NCI-H460 (cell line): ENCODE measurements around the gene ERICH6. TPM values are rescaled to one million over a fixed set of nuclear protein-coding genes. Genes with fewer than 3 reads are reported as not detected.

ENCODE experiments used
- DNase-seq: peaks from one replicate; pipeline ENCODE4 v3.0.0-alpha.2; 2016; ENCODE audit warnings: low read depth; ENCODE audit errors: extremely low read depth
- total RNA-seq: library from RNA; depleted of rRNA; stranded (reverse); fragments of >200 nt; shearing (Covaris generic); gene quantifications from 2 replicates; pipeline ENCODE4 v1.2.3, GENCODE V29; 2014

The ERICH6 gene
- total RNA-seq, 1 experiment from 2014 or later: not detected

- DNase-seq: no peak
Observed at GRCh38 chr3:150691414-150692040, 12.2 kb downstream of the ERICH6 start.

DNA sequence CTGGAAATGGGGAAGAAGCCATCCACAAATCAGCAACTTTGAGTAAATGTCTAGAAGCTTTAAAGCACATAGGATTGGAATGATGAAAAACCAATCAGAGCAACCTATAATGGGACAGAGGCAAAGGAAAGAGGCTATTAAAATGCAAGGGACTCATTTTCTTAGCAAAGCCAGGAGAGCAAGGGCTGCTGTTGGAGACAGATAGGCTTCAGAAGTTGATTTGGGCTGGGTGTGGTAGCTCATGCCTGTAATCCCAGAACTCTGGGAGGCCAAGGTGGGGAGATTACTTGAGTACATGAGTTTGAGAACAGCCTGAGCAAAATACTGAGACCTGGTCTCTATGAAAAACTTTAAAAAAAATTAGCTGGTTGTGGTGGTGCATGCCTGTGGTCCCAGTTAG, 16.1 kb downstream of the ERICH6 start:
- no peak for DNase-seq

DNA sequence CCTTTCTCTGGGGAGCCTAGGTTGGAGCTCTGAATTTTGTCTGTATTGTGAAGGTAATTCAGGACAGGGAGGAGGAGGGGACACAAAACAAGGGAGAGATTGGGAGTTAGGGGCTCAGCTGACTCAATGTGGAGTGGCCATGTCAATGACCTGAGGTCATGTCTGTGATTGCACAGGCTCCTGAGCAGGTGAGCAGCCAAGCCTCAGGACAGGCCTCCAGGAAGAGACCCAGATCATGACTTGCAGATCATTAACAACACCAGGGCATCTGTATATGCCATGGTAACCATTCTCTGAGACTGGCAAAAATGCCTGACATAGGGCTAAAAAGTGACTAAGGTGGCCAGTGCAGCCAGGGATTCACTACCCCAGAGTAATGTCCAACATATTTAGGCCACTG, 20.9 kb downstream of the ERICH6 start:
- no peak for DNase-seq

- no peak for DNase-seq
Observed at GRCh38 chr3:150682279-150682678, 21.4 kb downstream of the ERICH6 start.

DNA sequence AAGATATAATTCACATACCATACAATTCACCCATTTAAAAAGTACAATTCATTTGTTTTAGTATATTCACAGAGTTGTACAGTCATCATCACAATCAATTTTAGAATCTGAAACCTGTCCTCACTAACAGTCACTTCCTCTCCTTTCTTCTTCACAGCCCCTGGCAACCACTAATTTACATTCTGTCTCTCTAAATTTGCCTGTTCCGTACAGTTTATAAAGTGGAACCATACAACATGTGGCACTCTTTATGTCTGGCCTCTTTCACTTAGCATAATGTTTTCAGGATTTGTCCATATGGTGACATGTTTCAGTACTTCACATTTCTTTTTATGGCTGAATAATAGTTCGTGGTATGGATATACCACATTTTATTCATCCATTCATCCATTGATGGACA, 22.7 kb downstream of the ERICH6 start:
- no peak for DNase-seq

DNA sequence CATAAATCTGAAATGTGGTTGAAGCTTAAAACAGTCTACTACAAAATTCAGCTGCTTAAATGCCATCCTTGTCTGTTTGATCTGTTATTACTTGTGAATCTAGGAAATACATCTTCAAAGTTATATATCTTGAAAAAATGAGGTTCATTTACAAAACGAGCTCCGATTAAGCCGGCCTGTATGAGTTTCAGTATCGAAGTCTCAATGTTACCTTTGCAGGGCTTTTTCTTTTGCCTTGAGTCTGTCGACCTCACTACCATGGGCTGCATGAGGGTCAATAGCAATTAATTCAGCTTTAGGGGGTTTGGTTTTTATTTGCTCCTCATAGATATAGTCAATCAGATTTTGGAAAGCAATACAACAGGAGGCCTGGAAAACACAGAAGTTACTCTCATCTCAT, 23.2 kb downstream of the ERICH6 start:
- no peak for DNase-seq

GRCh38 chr3:150675587-150675986, 28.1 kb downstream of the ERICH6 start:
- no peak for DNase-seq

DNA sequence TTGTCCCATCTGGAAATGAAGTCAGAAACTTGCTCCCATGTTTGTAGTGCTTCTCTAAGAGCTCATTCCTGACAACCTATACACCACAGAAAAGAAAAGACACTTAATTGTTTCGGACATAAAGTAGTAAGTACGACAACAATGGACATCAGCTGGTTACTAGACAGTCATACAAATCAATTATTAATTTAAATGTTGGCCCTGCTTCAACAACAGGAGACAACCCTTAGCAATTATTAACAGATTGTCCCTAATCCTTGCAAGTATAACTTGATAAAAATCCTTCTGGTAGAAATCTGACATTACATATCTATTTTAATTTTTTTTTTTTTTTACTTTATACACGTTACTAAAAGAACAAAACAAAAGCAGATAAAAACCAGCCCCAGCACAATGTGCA, 29.8 kb downstream of the ERICH6 start:
- no peak for DNase-seq

- DNase-seq: no peak
Observed at GRCh38 chr3:150666167-150666566, 37.6 kb downstream of the ERICH6 start.

GRCh38 chr3:150663461-150663860, 40.3 kb downstream of the ERICH6 start:
- DNase-seq: no peak

DNA sequence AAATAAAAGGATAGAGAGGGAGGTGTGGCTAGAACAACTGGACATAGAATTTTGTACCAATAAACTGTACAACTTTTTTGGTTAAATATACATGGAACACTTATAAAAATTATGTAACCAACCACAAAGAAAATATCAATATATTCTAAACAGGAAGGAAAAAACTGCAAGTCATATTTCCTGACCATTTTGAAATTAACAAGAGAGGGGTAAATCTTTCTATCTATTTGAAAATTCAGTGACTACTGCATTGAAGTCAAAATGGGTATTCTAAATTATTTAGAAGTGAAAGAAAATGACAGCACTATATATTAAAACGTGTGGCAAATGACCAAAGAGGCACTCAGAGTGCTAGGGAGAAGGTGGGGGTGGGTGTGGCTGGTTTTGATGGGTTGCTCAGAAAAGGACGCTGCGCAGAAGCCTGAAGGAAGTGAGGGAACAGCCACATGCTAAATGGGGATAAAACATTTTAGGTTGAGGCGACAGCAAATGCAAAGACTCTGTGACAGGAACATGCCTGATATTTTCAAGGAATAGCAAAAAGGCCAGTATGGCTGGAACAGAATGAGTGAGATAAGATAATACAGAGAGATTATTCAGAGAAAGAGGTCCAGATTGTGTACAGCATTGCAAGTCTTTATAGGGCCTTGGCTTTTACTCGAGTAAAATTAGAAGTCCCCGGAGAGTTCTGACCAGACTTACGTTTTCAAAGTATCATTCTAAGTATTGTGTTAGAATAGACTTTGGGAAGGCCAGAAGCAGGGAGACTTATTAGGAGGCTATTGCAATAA, 41.1 kb downstream of the ERICH6 start:
- DNase-seq: no peak

GRCh38 chr3:150656316-150656715, 47.4 kb downstream of the ERICH6 start:
- DNase-seq: no peak

GRCh38 chr3:150653110-150653561, 50.6 kb downstream of the ERICH6 start:
- DNase-seq: no peak

DNA sequence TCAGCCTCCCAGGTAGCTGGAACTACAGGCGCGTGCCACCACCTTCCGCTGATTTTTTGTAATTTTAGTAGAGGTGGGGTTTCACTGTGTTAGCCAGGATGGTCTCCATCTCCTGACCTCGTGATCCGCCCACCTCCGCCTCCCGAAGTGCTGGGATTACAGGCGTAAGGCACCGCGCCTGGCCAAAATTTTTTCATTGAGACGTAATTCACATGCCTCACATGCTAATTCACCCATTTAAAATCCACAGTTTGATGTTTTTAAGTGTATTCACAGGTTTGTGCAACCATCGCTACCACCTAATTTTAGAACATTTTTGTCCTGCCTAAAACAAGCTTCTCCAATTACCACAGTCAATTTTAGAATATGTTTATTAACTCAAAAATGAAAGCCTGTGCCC, 63.5 kb downstream of the ERICH6 start:
- no peak for DNase-seq

GRCh38 chr3:150639262-150639661, 64.5 kb downstream of the ERICH6 start:
- no peak for DNase-seq

GRCh38 chr3:150636258-150636657, 67.5 kb downstream of the ERICH6 start:
- DNase-seq: no peak

DNA sequence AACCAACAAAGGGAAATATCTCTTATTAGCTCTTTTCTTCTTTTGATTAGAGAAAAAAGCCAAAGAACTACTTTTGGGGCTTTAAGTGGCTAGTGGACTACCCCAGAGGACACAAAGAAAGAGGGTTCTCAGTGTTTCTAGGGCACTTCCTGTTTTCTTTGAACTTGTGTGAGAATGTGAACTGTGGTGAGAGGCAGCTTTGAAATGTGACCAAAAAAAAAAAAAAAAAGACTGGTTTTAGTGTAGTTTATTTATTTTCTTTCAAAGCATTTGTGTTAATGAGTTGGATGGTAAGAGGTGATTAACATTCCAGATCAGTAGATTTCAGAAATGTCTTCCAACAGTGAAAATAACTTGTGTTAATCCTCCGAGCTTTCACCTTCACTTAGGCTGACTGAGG, 68.2 kb downstream of the ERICH6 start:
- no peak for DNase-seq

DNA sequence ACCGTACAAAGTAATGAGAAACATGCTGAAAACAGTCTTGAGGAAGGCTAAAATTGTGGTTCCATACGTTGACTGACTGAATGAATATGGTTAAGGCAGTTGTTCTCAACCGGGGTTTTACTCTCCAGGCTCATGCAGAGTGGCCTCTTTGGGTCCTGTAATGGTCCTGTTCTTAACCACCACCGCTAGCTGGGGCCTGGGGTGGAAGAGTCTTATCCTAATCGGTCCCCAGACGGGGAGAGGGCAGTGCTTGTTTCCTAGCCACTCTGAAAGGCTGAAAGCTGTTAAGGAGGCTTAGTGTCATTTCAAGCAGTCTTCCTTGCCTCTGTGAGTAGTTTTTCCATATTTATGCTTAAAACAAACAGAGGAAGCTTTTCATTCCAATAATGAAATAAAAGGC, 68.6 kb downstream of the ERICH6 start:
- DNase-seq: no peak

DNA sequence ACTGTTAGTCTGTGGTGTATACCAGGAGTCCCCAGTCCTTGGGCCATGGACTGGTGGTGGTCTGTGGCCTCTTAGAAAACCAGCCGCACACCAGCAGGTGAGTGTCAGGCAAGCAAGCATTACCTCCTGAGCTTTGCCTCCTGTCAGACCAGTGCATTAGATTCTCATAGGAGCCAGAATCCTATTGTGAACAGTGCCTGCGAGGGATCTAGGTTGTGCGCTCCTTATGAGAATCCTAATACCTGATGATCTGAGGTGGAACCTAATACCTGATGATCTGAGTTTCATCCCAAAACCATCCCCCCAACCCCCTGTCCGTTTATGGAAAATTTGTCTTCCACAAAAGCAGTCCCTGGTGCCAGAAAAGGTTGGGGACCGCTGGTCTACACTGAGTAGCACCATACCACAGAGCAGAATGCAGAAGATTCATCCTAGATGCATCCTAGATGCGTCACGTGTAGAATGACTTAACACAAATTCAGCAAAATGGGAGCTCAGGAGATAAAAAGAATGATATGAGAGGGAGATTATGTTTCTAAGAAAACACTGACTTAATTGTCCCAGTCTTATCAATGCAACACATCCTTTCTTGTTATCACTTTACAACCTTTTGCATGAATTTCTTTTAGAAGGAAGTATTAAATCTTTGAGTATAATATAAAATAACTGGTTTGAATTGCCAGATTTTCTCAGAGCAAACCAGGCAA, 72.1 kb downstream of the ERICH6 start:
- DNase-seq: no peak

DNA sequence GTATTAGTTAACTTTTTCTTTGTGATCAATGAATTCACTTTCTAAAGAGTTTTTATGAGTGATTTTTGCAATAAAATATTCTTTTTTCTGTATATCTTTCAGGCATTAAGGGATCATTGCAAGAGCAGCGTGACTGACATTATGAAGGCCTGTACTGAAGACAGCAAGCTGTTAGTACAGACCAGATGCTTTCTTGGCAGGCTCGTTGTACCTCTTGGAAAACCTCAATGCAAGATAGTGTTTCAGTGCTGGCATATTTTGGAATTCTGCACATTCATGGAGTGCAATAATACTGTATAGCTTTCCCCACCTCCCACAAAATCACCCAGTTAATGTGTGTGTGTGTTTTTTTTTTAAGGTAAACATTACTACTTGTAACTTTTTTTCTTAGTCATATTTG, 76.2 kb downstream of the ERICH6 start:
- no peak for DNase-seq

DNA sequence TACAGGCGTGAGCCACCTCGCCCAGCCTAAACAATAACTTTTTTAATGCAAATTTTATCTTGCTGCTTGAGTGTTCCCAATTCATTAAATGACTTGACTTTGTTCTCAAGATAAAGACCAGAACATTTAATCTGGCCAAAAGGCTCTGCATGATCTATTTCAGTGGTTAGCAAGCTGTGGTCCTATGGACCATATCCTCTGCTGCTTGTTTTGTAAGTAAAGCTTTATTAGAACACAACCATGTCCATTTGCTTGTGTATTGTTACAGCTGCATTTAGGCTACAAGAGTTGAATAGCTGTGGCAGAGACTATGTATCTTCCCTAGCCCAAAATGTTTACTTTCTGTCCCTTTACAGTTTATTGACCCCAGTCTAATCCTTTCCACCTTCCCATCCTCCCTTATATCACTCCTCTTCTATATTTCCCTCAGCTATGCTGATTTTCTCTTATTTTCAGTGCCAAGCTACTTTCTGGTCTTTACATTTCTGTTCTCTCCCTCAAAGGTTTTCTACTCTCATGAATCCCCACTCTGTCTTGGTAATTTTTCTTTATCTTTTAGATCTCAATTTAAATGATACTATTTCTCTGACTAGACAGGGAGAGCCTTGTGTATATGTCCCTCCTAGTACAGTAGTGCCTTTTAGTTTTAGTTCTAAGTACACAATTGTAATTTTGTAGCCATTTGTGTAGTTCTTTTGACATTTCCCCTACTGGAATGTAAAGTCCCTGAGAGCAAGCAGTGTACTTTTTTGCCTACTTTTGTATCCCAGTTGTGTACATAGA, 77.4 kb downstream of the ERICH6 start:
- DNase-seq: no peak
